GM13977 (cell line): ENCODE measurements around the gene SINHCAF.
"Not testable (repeated sequence)": the region's sequence is repeated elsewhere in the genome, so short reads cannot be mapped to it uniquely, and the experiment has no call there.

Experiments
- DNase-seq: peaks from one replicate; pipeline ENCODE4 v3.0.0; 2012; ENCODE audit warnings: low spot score
- CTCF ChIP-seq: IDR thresholded peaks from 2 replicates; pipeline ENCODE4 v1.5.1; 2012; ENCODE audit warnings: mild to moderate bottlenecking, control low read depth; ENCODE audit not compliant: insufficient read depth; ENCODE audit errors: extremely low read depth, missing control alignments
- in situ Hi-C: fragments of 300-500 bp; cut with MboI; formaldehyde crosslinking; loops from one replicate; pipeline ENCODE4 v1.12.0; 2022; ENCODE audit warnings: low sequenced_read_pairs, low pct_unique_long_range_greater_than_20kb, mixed read lengths, inconsistent platforms; ENCODE audit not compliant: unreplicated experiment

Gene SINHCAF

GRCh38 chr12:31248337-31248736 lies 77.6 kb downstream of the SINHCAF start:
- DNase-seq: no peak
- TF ChIP-seq CTCF: no peak
- in situ Hi-C loops: loop anchor here (25.0 kb wide), 2 partner anchors 136 to 411 kb away; no protein-coding TSS in a partner anchor

- TF ChIP-seq CTCF: no peak
- in situ Hi-C loops: loop anchor here (25.0 kb wide), 2 partner anchors 134 to 409 kb away; no protein-coding TSS in a partner anchor
- no peak for DNase-seq
Measured at GRCh38 chr12:31246470-31246850, 79.5 kb downstream of the SINHCAF start.

- TF ChIP-seq CTCF: no peak
- in situ Hi-C loops: loop anchor here (25.0 kb wide), 2 partner anchors 134 to 409 kb away; no protein-coding TSS in a partner anchor
- DNase-seq: no peak
Measured at GRCh38 chr12:31245822-31246469, 80.0 kb downstream of the SINHCAF start.

- in situ Hi-C loops: loop anchor here (25.0 kb wide), 2 partner anchors 130 to 405 kb away; no protein-coding TSS in a partner anchor
- not testable (repeated sequence) for DNase-seq
Measured at GRCh38 chr12:31242418-31242817, 83.5 kb downstream of the SINHCAF start.

- in situ Hi-C loops: loop anchor here (25.0 kb wide), 2 partner anchors 127 to 402 kb away; no protein-coding TSS in a partner anchor
- TF ChIP-seq CTCF: peak; percentile 79
- peak; percentile 77 for DNase-seq
Measured at GRCh38 chr12:31238764-31239387, 87.1 kb downstream of the SINHCAF start.

GRCh38 chr12:31238333-31238732 lies 87.6 kb downstream of the SINHCAF start:
- in situ Hi-C loops: loop anchor here (25.0 kb wide), 2 partner anchors 126 to 401 kb away; no protein-coding TSS in a partner anchor

GRCh38 chr12:31236998-31237637 lies 88.8 kb downstream of the SINHCAF start:
- no peak for TF ChIP-seq CTCF
- in situ Hi-C loops: loop anchor here (25.0 kb wide), 2 partner anchors 125 to 400 kb away; no protein-coding TSS in a partner anchor
- DNase-seq: no peak

More at GRCh38 chr12:31238333-31238732, 87.6 kb downstream of the SINHCAF start:
- DNase-seq: not testable (repeated sequence)
